OCI-LY3 (cell line): ENCODE measurements around the gene SNX30.
A peak's percentile ranks its signal among the peaks of the same experiment; 100 is the strongest.

ENCODE experiments used
- H2AFZ ChIP-seq: fragments of 200-600, 300-600 bp; shearing (Covaris generic); 2 replicates; pipeline ENCODE4 v1.6.0; 2014; ENCODE audit warnings: antibody characterized with exemption, low read depth, low read length
- H3K27ac ChIP-seq: fragments of 200-600, 300-600 bp; sonication (generic); 2 replicates; pipeline ENCODE4 v1.5.1; 2014; ENCODE audit warnings: mild to moderate bottlenecking, low read length, moderate library complexity, mixed read lengths
- H3K27me3 ChIP-seq: fragments of 200-600, 300-600 bp; sonication (generic); 2 replicates; pipeline ENCODE4 v1.6.1; 2014; ENCODE audit warnings: low read depth, low read length, mixed read lengths
- H3K36me3 ChIP-seq: fragments of 200-600, 300-600 bp; sonication (generic); replicated peaks from 2 replicates; pipeline ENCODE3; 2014; ENCODE audit warnings: low read depth, low read length, mixed read lengths
- H3K4me1 ChIP-seq: fragments of 300-600, 200-600 bp; sonication (generic); 2 replicates; pipeline ENCODE4 v1.6.1; 2014; ENCODE audit warnings: low read length, mixed read lengths
- H3K4me2 ChIP-seq: fragments of 200-600, 300-600 bp; sonication (generic); 2 replicates; pipeline ENCODE4 v1.6.1; 2014; ENCODE audit warnings: low read length, mixed read lengths
- H3K4me3 ChIP-seq: fragments of 300-600, 200-600 bp; sonication (generic); 2 replicates; pipeline ENCODE4 v1.5.1; 2014; ENCODE audit warnings: antibody characterized with exemption, mild to moderate bottlenecking, low read length, moderate library complexity
- H3K79me2 ChIP-seq: fragments of 300-600, 200-600 bp; shearing (Covaris generic); 2 replicates; pipeline ENCODE4 v1.6.1; 2014; ENCODE audit warnings: mild to moderate bottlenecking, low read length, mixed read lengths
- H3K9ac ChIP-seq: fragments of 300-600, 200-600 bp; shearing (Covaris generic); 2 replicates; pipeline ENCODE4 v1.6.0; 2014; ENCODE audit warnings: mild to moderate bottlenecking, low read length, moderate library complexity
- H3K9me3 ChIP-seq: fragments of 200-600, 300-600 bp; shearing (Covaris generic); 2 replicates; pipeline ENCODE4 v1.6.1; 2014; ENCODE audit warnings: low read length, mixed read lengths; ENCODE audit not compliant: insufficient read depth
- H4K20me1 ChIP-seq: fragments of 200-600, 300-600 bp; sonication (generic); 2 replicates; pipeline ENCODE4 v1.6.1; 2016; ENCODE audit warnings: low read length, mixed read lengths; ENCODE audit not compliant: insufficient read depth
- EZH2phosphoT487 ChIP-seq: fragments of 200-600 bp; shearing (Covaris generic); IDR thresholded peaks from 2 replicates; pipeline ENCODE4 v1.6.1; 2018; ENCODE audit warnings: antibody characterized with exemption, mixed run types, low read depth
- TF ChIP-seq, protein P1 (sequence below): fragments of 200-600, 300-600 bp; sonication (generic); IDR thresholded peaks from 2 replicates; pipeline ENCODE4 v1.5.1; 2014; ENCODE audit warnings: antibody characterized with exemption, low read length, low read depth

Gene SNX30

DNA sequence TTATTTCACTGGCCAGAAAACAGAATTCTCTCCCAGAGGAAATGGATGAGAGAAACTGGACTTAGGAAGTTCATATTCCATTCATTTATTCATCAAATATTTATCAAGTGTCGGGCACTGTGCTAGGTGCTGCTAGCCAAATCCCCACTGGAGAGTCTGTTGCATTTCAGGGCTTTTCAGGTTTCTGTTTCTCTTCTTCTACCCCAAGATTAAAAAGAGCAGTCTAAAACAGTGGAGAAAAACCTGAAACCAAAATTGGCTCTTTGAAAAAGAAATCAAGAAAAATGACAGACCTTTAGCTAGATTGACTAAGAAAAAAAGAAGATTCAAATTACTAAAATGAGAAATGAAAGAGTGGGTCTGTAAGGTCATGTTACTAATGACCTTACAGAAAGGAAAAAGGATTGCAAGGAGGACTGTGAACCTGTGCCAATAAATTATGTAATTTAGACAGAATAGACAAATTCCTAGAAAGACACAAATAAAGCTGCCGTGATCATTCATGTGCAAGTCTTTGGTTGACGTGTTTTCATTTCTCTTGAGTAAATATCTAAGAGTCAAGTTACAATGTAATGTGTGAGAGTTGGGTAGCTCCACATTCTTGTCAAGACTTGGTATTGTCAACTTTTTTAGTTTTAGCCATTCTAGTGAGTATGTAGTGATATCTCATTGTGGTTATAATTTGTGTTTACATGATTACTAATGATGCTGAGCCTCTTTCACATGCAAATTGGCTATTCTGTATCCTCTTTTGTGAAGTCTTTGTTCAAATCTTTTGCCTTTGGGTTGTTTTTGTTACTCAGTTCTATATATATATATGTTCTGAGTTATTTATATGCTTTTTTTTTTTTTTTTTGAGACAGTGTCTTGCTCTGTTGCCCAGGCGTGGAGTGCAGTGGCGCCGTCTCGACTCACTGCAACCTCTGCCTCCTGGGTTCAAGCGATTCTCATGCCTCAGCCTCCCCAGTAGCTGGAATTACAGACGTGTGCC, 23.7 kb downstream of the SNX30 start:
- H4K20me1 ChIP-seq, result peaks cover 3% of the 10 kb centered on the region; the same call in 1 of the 2 replicates
- no peak overlapping the region for H3K27ac ChIP-seq
- no peaks in the 10 kb centered on the region for H3K9me3 ChIP-seq
- H3K36me3 ChIP-seq, result no peaks in the 10 kb centered on the region
- peak overlapping the region; percentile 64 for H3K4me2 ChIP-seq
- H3K4me3 ChIP-seq, result peak overlapping the region; percentile 21
- TF ChIP-seq, protein P1, sequence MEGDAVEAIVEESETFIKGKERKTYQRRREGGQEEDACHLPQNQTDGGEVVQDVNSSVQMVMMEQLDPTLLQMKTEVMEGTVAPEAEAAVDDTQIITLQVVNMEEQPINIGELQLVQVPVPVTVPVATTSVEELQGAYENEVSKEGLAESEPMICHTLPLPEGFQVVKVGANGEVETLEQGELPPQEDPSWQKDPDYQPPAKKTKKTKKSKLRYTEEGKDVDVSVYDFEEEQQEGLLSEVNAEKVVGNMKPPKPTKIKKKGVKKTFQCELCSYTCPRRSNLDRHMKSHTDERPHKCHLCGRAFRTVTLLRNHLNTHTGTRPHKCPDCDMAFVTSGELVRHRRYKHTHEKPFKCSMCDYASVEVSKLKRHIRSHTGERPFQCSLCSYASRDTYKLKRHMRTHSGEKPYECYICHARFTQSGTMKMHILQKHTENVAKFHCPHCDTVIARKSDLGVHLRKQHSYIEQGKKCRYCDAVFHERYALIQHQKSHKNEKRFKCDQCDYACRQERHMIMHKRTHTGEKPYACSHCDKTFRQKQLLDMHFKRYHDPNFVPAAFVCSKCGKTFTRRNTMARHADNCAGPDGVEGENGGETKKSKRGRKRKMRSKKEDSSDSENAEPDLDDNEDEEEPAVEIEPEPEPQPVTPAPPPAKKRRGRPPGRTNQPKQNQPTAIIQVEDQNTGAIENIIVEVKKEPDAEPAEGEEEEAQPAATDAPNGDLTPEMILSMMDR, result no peak
- H3K4me1 ChIP-seq, result peaks cover 25% of the 10 kb centered on the region
- H3K79me2 ChIP-seq, result no peaks in the 10 kb centered on the region
- H3K27me3 ChIP-seq, result no peaks in the 10 kb centered on the region
- H2AFZ ChIP-seq, result no peak overlapping the region
- no peak overlapping the region for H3K9ac ChIP-seq

DNA sequence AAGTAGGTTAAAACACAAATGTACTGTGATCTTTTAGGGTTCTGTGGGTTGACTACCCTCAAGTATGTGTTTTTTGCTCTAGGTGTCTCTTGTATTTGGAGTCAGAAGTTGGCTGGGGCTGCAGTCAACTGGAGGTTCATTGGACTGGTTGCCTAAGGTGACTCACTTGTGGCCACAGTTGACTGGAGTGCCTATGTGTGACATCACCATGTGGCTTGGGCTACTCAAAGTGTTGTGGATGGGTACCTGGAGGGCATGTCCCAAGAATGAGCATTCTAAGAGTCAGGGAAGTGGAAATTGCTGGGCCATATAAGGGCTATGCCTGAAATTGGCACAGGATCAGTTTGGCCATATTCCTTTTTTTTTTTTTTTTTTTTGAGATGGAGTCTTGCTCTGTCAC, 27.4 kb downstream of the SNX30 start:
- no peaks in the 10 kb centered on the region for H3K9me3 ChIP-seq
- no peak overlapping the region for H3K27ac ChIP-seq
- H3K27me3 ChIP-seq, result peaks cover 3% of the 10 kb centered on the region; the same call in 1 of the 2 replicates
- no peaks in the 10 kb centered on the region for H3K36me3 ChIP-seq
- H3K4me2 ChIP-seq, result no peak overlapping the region
- H3K4me3 ChIP-seq, result no peak overlapping the region
- H2AFZ ChIP-seq, result no peak overlapping the region
- no peaks in the 10 kb centered on the region for H3K79me2 ChIP-seq
- peaks cover 4% of the 10 kb centered on the region; the same call in 1 of the 2 replicates for H4K20me1 ChIP-seq
- H3K4me1 ChIP-seq, result peaks cover 14% of the 10 kb centered on the region
- TF ChIP-seq EZH2phosphoT487, result no peak
- TF ChIP-seq, protein P1, result no peak
- H3K9ac ChIP-seq, result no peak overlapping the region

DNA sequence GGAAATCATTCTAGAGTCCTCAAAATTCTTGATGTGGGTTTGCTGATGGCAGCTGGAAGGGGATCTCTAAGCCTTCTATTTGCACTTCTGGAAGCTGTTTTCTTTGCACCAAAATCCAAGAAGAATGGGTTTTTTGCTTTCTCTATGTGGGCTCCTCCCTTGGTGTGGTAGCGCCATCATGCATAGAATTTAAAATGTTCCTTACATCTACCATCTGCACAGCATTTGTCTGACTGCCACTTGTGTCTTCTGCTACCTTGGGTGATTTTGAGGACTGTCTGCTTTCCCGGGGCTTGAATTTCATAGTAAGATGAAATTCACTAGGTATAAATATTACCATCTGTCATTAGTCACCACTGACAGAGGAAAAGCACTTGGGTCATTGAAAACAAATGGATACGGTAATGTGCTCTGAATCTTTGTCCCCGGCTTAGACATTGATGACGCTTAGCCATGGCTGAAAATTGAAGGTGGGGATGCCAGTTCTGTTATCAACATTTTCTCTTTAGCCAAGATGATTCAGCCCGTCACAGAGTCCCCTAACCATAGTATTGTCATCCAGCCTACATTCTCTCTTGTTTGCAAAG, 30.0 kb downstream of the SNX30 start:
- H3K4me2 ChIP-seq, result no peak overlapping the region
- no peak overlapping the region for H3K9ac ChIP-seq
- no peaks in the 10 kb centered on the region for H3K9me3 ChIP-seq
- H3K27me3 ChIP-seq, result peaks cover 3% of the 10 kb centered on the region; the same call in 1 of the 2 replicates
- TF ChIP-seq, protein P1, result no peak
- no peak for TF ChIP-seq EZH2phosphoT487
- H3K79me2 ChIP-seq, result no peaks in the 10 kb centered on the region
- no peak overlapping the region for H3K4me3 ChIP-seq
- H2AFZ ChIP-seq, result no peak overlapping the region
- H3K36me3 ChIP-seq, result no peaks in the 10 kb centered on the region
- H3K4me1 ChIP-seq, result no peaks in the 10 kb centered on the region
- H3K27ac ChIP-seq, result no peak overlapping the region
- peaks cover 4% of the 10 kb centered on the region; the same call in 1 of the 2 replicates for H4K20me1 ChIP-seq

DNA sequence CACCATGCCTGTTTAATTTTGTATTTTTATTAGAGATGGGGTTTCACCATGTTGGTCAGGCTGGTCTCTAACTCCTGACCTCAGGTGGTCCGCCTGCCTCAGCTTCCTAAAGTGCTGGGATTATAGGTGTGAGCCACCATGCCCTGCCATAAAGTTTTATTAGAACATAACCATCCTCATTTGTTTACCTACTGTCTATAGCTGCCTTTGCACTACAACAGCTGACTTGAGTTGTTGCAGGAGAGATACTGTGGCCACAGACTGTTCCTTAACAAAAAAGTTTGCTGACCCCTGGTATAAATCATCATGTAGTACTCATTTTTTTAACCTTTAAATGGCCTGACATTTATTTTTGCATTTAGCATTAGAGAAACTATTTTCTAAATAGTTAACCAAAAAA, 31.7 kb downstream of the SNX30 start:
- Histone ChIP-seq H3K27ac (no peak overlapping the region), H3K4me1 (peaks cover 9% of the 10 kb centered on the region), H3K79me2 (no peaks in the 10 kb centered on the region), H2AFZ (no peak overlapping the region), H3K27me3 (peaks cover 3% of the 10 kb centered on the region; the same call in 1 of the 2 replicates), H3K4me2 (no peak overlapping the region), H4K20me1 (peaks cover 4% of the 10 kb centered on the region; the same call in 1 of the 2 replicates), H3K9me3 (no peaks in the 10 kb centered on the region), H3K36me3 (no peaks in the 10 kb centered on the region), H3K9ac (no peak overlapping the region), H3K4me3 (no peak overlapping the region)
- TF ChIP-seq, protein P1, result no peak
- no peak for TF ChIP-seq EZH2phosphoT487
